Endothelial cell (in vitro differentiated cells): Measurements from ENCODE around the gene TJP1. TPM values are rescaled to one million over a fixed set of nuclear protein-coding genes. Genes with fewer than 3 reads are reported as not detected.
"Not testable (repeated sequence)": the region's sequence is repeated elsewhere in the genome, so short reads cannot be mapped to it uniquely, and the experiment has no call there.

ENCODE experiments used
- DNase-seq: peaks from one replicate; pipeline ENCODE4 v3.0.0; 2021; ENCODE audit warnings: low spot score
- H3K27ac Mint-ChIP-seq: one replicate; pipeline ENCODE4 v1.8.0; 2021; ENCODE audit warnings: mixed read lengths, inconsistent platforms; ENCODE audit not compliant: unreplicated experiment
- H3K27me3 Mint-ChIP-seq: one replicate; pipeline ENCODE4 v1.8.0; 2021; ENCODE audit warnings: mild to moderate bottlenecking, moderate library complexity, mixed read lengths, inconsistent platforms; ENCODE audit not compliant: unreplicated experiment
- H3K36me3 Mint-ChIP-seq: one replicate; pipeline ENCODE4 v1.8.0; 2021; ENCODE audit warnings: mild to moderate bottlenecking, low read depth, mixed read lengths, inconsistent platforms; ENCODE audit not compliant: unreplicated experiment
- H3K4me1 Mint-ChIP-seq: one replicate; pipeline ENCODE4 v1.8.0; 2021; ENCODE audit warnings: mild to moderate bottlenecking, mixed read lengths, inconsistent platforms; ENCODE audit not compliant: unreplicated experiment
- H3K4me3 Mint-ChIP-seq: one replicate; pipeline ENCODE4 v1.8.0; 2021; ENCODE audit warnings: mild to moderate bottlenecking, mixed read lengths, inconsistent platforms; ENCODE audit not compliant: unreplicated experiment
- H3K9me3 Mint-ChIP-seq: one replicate; pipeline ENCODE4 v1.8.0; 2021; ENCODE audit warnings: mixed read lengths, inconsistent platforms; ENCODE audit not compliant: unreplicated experiment
- CTCF ChIP-seq: fragments of 200-600 bp; sonication (generic); IDR thresholded peaks from one replicate; pipeline ENCODE4 v1.5.0; 2021; ENCODE audit warnings: antibody characterized with exemption; ENCODE audit not compliant: unreplicated experiment
- total RNA-seq: library from RNA; stranded (reverse); fragmentation: NEBNext Ultra II Directional; extraction: Animal tissue kit (Norgen Biotek cat#: 25700); gene quantifications from one replicate; pipeline ENCODE4 v1.2.1, GENCODE V29; 2021; ENCODE audit not compliant: unreplicated experiment

The TJP1 gene
- total RNA-seq, 1 donor from 2014 or later, result 473 TPM

- Mint-ChIP-seq H3K36me3 (peaks cover 4% of the 10 kb centered on the region), H3K27me3 (peaks cover 6% of the 10 kb centered on the region), H3K27ac (no peak overlapping the region), H3K9me3 (no peaks in the 10 kb centered on the region), H3K4me1 (peaks cover 39% of the 10 kb centered on the region), H3K4me3 (no peak overlapping the region)
- DNase-seq, result no peak
- no peak for TF ChIP-seq CTCF
Observed at GRCh38 chr15:29677455-29677854, 144.8 kb downstream of the TJP1 start.

GRCh38 chr15:29676961-29677402 is 145.3 kb downstream of the TJP1 start:
- no peaks in the 10 kb centered on the region for H3K9me3 Mint-ChIP-seq
- H3K4me1 Mint-ChIP-seq, result peaks cover 39% of the 10 kb centered on the region
- TF ChIP-seq CTCF, result no peak
- no peak overlapping the region for H3K27ac Mint-ChIP-seq
- H3K27me3 Mint-ChIP-seq, result peaks cover 6% of the 10 kb centered on the region
- peaks cover 4% of the 10 kb centered on the region for H3K36me3 Mint-ChIP-seq
- DNase-seq, result no peak
- H3K4me3 Mint-ChIP-seq, result no peak overlapping the region

GRCh38 chr15:29676374-29676960 is 145.8 kb downstream of the TJP1 start:
- not testable (repeated sequence) for DNase-seq, H3K27ac Mint-ChIP-seq, H3K9me3 Mint-ChIP-seq, H3K36me3 Mint-ChIP-seq, H3K27me3 Mint-ChIP-seq
- Mint-ChIP-seq H3K4me1 (peaks cover 34% of the 10 kb centered on the region), H3K4me3 (peak overlapping the region; percentile 31)

GRCh38 chr15:29675791-29676301 is 146.4 kb downstream of the TJP1 start:
- peak overlapping the region; percentile 87 for H3K4me3 Mint-ChIP-seq
- H3K27me3 Mint-ChIP-seq, result peaks cover 6% of the 10 kb centered on the region
- H3K36me3 Mint-ChIP-seq, result peaks cover 4% of the 10 kb centered on the region
- H3K27ac Mint-ChIP-seq, result no peak overlapping the region
- TF ChIP-seq CTCF, result no peak
- peaks cover 29% of the 10 kb centered on the region for H3K4me1 Mint-ChIP-seq
- H3K9me3 Mint-ChIP-seq, result no peaks in the 10 kb centered on the region
- no peak for DNase-seq

GRCh38 chr15:29674661-29675533 is 147.4 kb downstream of the TJP1 start:
- Mint-ChIP-seq H3K4me1 (peaks cover 24% of the 10 kb centered on the region), H3K27ac (no peak overlapping the region), H3K36me3 (peaks cover 4% of the 10 kb centered on the region), H3K27me3 (peaks cover 9% of the 10 kb centered on the region), H3K4me3 (peak overlapping the region; percentile 88), H3K9me3 (no peaks in the 10 kb centered on the region)
- DNase-seq, result peak; percentile 75
- TF ChIP-seq CTCF, result no peak
